Neutrophil (primary cell): Measurements from ENCODE around the gene KLK12.

Experiments
- H3K27ac ChIP-seq: fragments of 200-600 bp; sonication (generic); 2 replicates; pipeline ENCODE4 v1.5.1; 2016; ENCODE audit warnings: mild to moderate bottlenecking, moderate library complexity
- H3K27me3 ChIP-seq: fragments of 200-600 bp; sonication (generic); 2 replicates; pipeline ENCODE4 v1.6.0; 2016; ENCODE audit warnings: mild to moderate bottlenecking
- H3K36me3 ChIP-seq: fragments of 200-600 bp; sonication (generic); 2 replicates; pipeline ENCODE4 v1.5.1; 2017
- H3K4me1 ChIP-seq, 2 experiments: fragments of 200-600 bp in 1 of 2; sonication (generic) in 1 of 2; 1 replicate in 1 of 2; 2 replicates in 1 of 2; pipeline versions ENCODE4 v1.5.1 to v1.6.1; 2013 to 2016; ENCODE audit warnings: low read depth in 1 of 2, low read length in 1 of 2, mild to moderate bottlenecking in 1 of 2, moderate library complexity in 1 of 2; ENCODE audit not compliant: control insufficient read depth in 1 of 2, insufficient read depth in 1 of 2
- H3K4me3 ChIP-seq, 2 experiments: fragments of 200-600 bp in 1 of 2; sonication (generic) in 1 of 2; 1 replicate in 1 of 2; 2 replicates in 1 of 2; pipeline ENCODE4 v1.5.1; 2013 to 2016; ENCODE audit warnings: low read depth in 1 of 2, low read length in 1 of 2, mild to moderate bottlenecking in 1 of 2, moderate library complexity in 1 of 2
- H3K9me3 ChIP-seq: fragments of 200-600 bp; sonication (generic); 2 replicates; pipeline ENCODE4 v1.5.1; 2016
- CTCF ChIP-seq: fragments of 200-600 bp; sonication (generic); IDR thresholded peaks from 2 replicates; pipeline ENCODE4 v1.5.1; 2016; ENCODE audit warnings: antibody characterized with exemption

KLK12 gene

GRCh38 chr19:51079481-51080110 is 44.8 kb upstream of the KLK12 start:
- no peak for TF ChIP-seq CTCF
- Histone ChIP-seq H3K4me3 (no peak overlapping the region), H3K4me1 (no peaks in the 10 kb centered on the region), H3K9me3 (no peaks in the 10 kb centered on the region), H3K36me3 (no peaks in the 10 kb centered on the region), H3K27me3 (peaks cover 33% of the 10 kb centered on the region), H3K27ac (no peak overlapping the region)

- H3K27ac ChIP-seq: no peak overlapping the region
- H3K9me3 ChIP-seq: no peaks in the 10 kb centered on the region
- TF ChIP-seq CTCF: no peak
- H3K4me1 ChIP-seq: no peaks in the 10 kb centered on the region
- peaks cover 34% of the 10 kb centered on the region for H3K27me3 ChIP-seq
- no peaks in the 10 kb centered on the region for H3K36me3 ChIP-seq
- H3K4me3 ChIP-seq: no peak overlapping the region
Measured at GRCh38 chr19:51078731-51079130, 43.9 kb upstream of the KLK12 start.

GRCh38 chr19:51078104-51078503 is 43.3 kb upstream of the KLK12 start:
- H3K4me3 ChIP-seq: no peak overlapping the region
- TF ChIP-seq CTCF: no peak
- H3K27me3 ChIP-seq: peaks cover 27% of the 10 kb centered on the region
- H3K9me3 ChIP-seq: no peaks in the 10 kb centered on the region
- no peaks in the 10 kb centered on the region for H3K4me1 ChIP-seq
- H3K36me3 ChIP-seq: no peaks in the 10 kb centered on the region
- no peak overlapping the region for H3K27ac ChIP-seq

GRCh38 chr19:51076631-51077213 is 41.9 kb upstream of the KLK12 start:
- Histone ChIP-seq H3K9me3 (no peaks in the 10 kb centered on the region), H3K27me3 (peaks cover 21% of the 10 kb centered on the region), H3K36me3 (no peaks in the 10 kb centered on the region), H3K4me3 (no peak overlapping the region), H3K4me1 (no peaks in the 10 kb centered on the region), H3K27ac (no peak overlapping the region)
- no peak for TF ChIP-seq CTCF

GRCh38 chr19:51075998-51076397 is 41.2 kb upstream of the KLK12 start:
- peaks cover 25% of the 10 kb centered on the region for H3K27me3 ChIP-seq
- H3K9me3 ChIP-seq: no peaks in the 10 kb centered on the region
- H3K36me3 ChIP-seq: no peaks in the 10 kb centered on the region
- TF ChIP-seq CTCF: no peak
- H3K4me3 ChIP-seq: no peak overlapping the region
- no peak overlapping the region for H3K27ac ChIP-seq
- H3K4me1 ChIP-seq: no peaks in the 10 kb centered on the region
